Liver (tissue), 3 donors: Measurements from ENCODE around the gene FBXW7.

Source experiments
- ATF3 ChIP-seq: IDR thresholded peaks from 2 replicates; pipeline ENCODE4 v1.6.1; 2016; ENCODE audit warnings: antibody characterized with exemption
- JUND ChIP-seq, 2 donors: IDR thresholded peaks; 2 replicates each; pipeline ENCODE4 v1.6.1; 2016; ENCODE audit warnings: antibody characterized with exemption in 2 of 2
- MAX ChIP-seq: IDR thresholded peaks from 2 replicates; pipeline ENCODE4 v1.6.1; 2016; ENCODE audit warnings: antibody characterized with exemption
- RAD21 ChIP-seq, 2 donors: IDR thresholded peaks; 2 replicates each; pipeline ENCODE4 v1.6.1; 2016; ENCODE audit warnings: antibody characterized with exemption in 2 of 2, mild to moderate bottlenecking in 2 of 2
- SP1 ChIP-seq: IDR thresholded peaks from 2 replicates; pipeline ENCODE4 v1.6.1; 2018; ENCODE audit warnings: antibody characterized with exemption, mild to moderate bottlenecking
- TF ChIP-seq, protein P1 (sequence below): fragments of 150-350 bp; IDR thresholded peaks from 2 replicates; pipeline ENCODE4 v1.5.1; 2017; ENCODE audit warnings: improper control_type of control experiment, low read depth, low read length; ENCODE audit not compliant: missing input control
- TF ChIP-seq, protein P2 (sequence below): IDR thresholded peaks from 2 replicates; pipeline ENCODE4 v1.6.1; 2016; ENCODE audit warnings: antibody characterized with exemption, mild to moderate bottlenecking
- TF ChIP-seq, protein P3 (sequence below): IDR thresholded peaks from 2 replicates; pipeline ENCODE4 v1.6.1; 2016; ENCODE audit warnings: antibody characterized with exemption
- donor health status: healthy.
- donor health status: healthy.

DNA sequence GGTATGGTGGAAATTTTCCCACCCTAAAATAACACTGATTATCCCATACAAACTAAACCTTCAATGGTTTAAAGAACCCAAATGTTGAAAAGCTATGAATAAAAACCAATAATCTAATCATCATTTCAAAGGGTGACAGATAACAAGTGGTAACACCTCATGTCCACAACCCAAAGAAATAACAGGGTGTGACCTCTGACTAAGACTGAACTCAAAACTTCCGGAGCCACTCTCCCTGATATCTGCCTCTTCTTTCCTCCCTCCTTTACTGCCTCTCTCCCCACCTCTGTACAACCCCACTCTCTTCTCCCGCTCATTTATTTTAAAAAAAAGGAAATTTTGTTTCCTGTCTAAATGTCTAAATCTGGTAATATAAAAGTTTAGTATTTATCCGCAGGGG is 11.5 kb downstream of the FBXW7 start:
- TF ChIP-seq, protein P1, sequence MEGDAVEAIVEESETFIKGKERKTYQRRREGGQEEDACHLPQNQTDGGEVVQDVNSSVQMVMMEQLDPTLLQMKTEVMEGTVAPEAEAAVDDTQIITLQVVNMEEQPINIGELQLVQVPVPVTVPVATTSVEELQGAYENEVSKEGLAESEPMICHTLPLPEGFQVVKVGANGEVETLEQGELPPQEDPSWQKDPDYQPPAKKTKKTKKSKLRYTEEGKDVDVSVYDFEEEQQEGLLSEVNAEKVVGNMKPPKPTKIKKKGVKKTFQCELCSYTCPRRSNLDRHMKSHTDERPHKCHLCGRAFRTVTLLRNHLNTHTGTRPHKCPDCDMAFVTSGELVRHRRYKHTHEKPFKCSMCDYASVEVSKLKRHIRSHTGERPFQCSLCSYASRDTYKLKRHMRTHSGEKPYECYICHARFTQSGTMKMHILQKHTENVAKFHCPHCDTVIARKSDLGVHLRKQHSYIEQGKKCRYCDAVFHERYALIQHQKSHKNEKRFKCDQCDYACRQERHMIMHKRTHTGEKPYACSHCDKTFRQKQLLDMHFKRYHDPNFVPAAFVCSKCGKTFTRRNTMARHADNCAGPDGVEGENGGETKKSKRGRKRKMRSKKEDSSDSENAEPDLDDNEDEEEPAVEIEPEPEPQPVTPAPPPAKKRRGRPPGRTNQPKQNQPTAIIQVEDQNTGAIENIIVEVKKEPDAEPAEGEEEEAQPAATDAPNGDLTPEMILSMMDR, result no peak
- TF ChIP-seq RAD21 (IDR thresholded peaks at IDR 0.05) (no peak), JUND (IDR thresholded peaks at IDR 0.05) (no peak), SP1 (no peak), ATF3 (no peak), MAX (no peak)
- TF ChIP-seq, protein P2, sequence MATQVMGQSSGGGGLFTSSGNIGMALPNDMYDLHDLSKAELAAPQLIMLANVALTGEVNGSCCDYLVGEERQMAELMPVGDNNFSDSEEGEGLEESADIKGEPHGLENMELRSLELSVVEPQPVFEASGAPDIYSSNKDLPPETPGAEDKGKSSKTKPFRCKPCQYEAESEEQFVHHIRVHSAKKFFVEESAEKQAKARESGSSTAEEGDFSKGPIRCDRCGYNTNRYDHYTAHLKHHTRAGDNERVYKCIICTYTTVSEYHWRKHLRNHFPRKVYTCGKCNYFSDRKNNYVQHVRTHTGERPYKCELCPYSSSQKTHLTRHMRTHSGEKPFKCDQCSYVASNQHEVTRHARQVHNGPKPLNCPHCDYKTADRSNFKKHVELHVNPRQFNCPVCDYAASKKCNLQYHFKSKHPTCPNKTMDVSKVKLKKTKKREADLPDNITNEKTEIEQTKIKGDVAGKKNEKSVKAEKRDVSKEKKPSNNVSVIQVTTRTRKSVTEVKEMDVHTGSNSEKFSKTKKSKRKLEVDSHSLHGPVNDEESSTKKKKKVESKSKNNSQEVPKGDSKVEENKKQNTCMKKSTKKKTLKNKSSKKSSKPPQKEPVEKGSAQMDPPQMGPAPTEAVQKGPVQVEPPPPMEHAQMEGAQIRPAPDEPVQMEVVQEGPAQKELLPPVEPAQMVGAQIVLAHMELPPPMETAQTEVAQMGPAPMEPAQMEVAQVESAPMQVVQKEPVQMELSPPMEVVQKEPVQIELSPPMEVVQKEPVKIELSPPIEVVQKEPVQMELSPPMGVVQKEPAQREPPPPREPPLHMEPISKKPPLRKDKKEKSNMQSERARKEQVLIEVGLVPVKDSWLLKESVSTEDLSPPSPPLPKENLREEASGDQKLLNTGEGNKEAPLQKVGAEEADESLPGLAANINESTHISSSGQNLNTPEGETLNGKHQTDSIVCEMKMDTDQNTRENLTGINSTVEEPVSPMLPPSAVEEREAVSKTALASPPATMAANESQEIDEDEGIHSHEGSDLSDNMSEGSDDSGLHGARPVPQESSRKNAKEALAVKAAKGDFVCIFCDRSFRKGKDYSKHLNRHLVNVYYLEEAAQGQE, result no peak
- TF ChIP-seq, protein P3, sequence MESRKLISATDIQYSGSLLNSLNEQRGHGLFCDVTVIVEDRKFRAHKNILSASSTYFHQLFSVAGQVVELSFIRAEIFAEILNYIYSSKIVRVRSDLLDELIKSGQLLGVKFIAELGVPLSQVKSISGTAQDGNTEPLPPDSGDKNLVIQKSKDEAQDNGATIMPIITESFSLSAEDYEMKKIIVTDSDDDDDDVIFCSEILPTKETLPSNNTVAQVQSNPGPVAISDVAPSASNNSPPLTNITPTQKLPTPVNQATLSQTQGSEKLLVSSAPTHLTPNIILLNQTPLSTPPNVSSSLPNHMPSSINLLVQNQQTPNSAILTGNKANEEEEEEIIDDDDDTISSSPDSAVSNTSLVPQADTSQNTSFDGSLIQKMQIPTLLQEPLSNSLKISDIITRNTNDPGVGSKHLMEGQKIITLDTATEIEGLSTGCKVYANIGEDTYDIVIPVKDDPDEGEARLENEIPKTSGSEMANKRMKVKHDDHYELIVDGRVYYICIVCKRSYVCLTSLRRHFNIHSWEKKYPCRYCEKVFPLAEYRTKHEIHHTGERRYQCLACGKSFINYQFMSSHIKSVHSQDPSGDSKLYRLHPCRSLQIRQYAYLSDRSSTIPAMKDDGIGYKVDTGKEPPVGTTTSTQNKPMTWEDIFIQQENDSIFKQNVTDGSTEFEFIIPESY, result no peak
